Activated CD4-positive, alpha-beta T cell treated with anti-CD3 and anti-CD28 coated beads, Interleukin-2, amount 10 ng/mL, durations not matched to agents 7 days and 5 days (primary cell): ENCODE data around the gene GOLM1. TPM values are rescaled to one million over a fixed set of nuclear protein-coding genes. Genes with fewer than 3 reads are reported as not detected.

Experiments used
- CTCF ChIA-PET: fragments of 350-600 bp; sonication (Branson Sonifier 250); formaldehyde crosslinking; loops from one replicate; lab custom pipeline; 2021; ENCODE audit warnings: antibody characterized with exemption; lab: Charles Lee
- POLR2A ChIA-PET: fragments of 350-600 bp; sonication (Branson Sonifier 250); formaldehyde crosslinking; loops from one replicate; lab custom pipeline; 2021; ENCODE audit warnings: antibody characterized with exemption; lab: Charles Lee
- DNase-seq: peaks from one replicate; pipeline ENCODE4 v3.0.0-alpha.2; 2020
- H3K27ac Mint-ChIP-seq: one replicate; pipeline ENCODE4 v1.8.0; 2021; ENCODE audit warnings: mild to moderate bottlenecking, moderate library complexity, mixed read lengths
- H3K27me3 Mint-ChIP-seq: one replicate; pipeline ENCODE4 v1.8.0; 2021; ENCODE audit warnings: mixed read lengths
- H3K36me3 Mint-ChIP-seq: one replicate; pipeline ENCODE4 v1.8.0; 2021; ENCODE audit warnings: low read depth, mixed read lengths
- H3K4me1 Mint-ChIP-seq: one replicate; pipeline ENCODE4 v1.8.0; 2021; ENCODE audit warnings: mixed read lengths
- H3K4me3 Mint-ChIP-seq: one replicate; pipeline ENCODE4 v1.8.0; 2021; ENCODE audit warnings: mild to moderate bottlenecking, moderate library complexity, mixed read lengths
- H3K9me3 Mint-ChIP-seq: one replicate; pipeline ENCODE4 v1.8.0; 2021; ENCODE audit warnings: mixed read lengths
- total RNA-seq, 2 experiments: library from RNA; stranded (reverse); gene quantifications; one replicate each; pipeline ENCODE4 v1.2.3, GENCODE V29; 2021

Gene GOLM1
- total RNA-seq, 2 experiments from 2014 or later, result 0.87 to 1.0 TPM

DNA sequence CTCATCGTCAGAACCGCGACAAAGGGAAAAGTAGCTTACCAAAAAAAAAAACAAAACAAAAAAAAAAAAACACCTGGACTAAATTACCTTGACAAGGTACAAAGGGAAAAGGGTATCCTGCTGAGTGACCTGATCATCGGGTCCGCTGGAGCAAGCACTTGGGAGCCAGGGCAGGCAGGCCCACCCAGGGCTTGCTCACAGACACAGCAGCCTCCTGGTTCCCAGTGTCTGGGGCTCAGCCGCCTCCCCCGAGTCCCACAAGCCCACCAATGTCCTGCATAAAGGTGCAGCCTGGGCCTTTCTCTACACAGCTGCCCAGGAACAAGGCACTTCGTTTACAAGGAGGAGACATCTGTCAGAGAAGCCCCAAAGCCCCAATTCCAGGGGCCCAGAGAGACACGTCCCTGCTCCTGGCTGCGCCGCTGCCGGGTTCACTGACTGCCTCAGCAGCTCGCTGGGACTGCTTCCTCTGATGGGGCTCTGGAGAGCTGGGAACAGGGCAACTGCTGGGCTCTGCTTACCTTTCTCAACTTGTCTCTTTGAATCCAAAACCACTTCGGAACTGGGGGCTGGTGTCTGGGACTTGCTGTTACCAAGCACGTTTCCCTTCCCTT is 63.4 kb downstream of the GOLM1 start:
- H3K4me3 Mint-ChIP-seq, result no peak overlapping the region
- no peaks in the 10 kb centered on the region for H3K27me3 Mint-ChIP-seq
- ChIA-PET CTCF (no interaction called here), POLR2A (no interaction called here)
- no peaks in the 10 kb centered on the region for H3K9me3 Mint-ChIP-seq
- H3K36me3 Mint-ChIP-seq, result no peaks in the 10 kb centered on the region
- H3K27ac Mint-ChIP-seq, result no peak overlapping the region
- no peak for DNase-seq
- no peaks in the 10 kb centered on the region for H3K4me1 Mint-ChIP-seq

DNA sequence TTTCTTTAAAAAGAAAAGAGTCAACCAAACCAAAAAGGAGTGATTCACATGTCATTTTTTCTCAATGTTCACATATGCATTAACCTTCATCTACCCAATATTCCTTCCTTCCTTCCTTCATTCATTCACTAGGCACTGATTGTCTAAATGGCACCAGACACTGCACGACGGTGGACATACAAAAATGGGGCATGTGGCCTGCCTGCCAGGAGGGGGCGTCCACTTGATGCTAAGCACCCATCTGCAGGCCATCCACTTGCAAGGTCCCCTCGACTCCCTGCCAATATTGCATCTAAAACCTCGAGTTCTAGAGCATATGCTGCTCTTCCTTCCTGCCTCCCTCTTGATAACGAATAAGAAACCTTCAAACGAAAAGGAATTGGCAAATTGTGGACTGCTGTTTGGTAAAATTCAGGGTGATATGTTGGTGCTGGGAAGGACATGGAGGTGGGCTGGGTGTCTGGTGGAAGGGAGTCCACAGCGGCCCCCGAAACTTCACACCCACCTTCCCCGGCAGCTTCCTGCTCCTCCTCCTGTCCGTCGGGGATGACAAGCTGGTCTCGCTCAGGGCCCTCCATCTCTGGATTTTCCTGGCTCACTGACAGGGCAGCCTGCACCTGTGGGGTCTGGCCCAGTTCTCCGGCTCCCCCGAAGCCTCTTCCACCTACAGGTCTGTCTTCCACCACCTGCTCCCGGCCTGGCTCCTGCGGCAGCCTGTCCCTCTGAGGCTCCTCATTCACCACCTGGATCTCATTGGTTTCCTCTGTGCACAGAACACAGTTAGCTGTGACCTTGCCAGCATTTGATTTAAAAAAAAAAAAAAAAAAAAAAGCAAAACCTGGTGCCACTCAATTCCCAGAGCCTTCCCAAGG is 64.3 kb downstream of the GOLM1 start:
- Mint-ChIP-seq H3K9me3 (no peaks in the 10 kb centered on the region), H3K27me3 (no peaks in the 10 kb centered on the region), H3K36me3 (no peaks in the 10 kb centered on the region), H3K4me3 (no peak overlapping the region), H3K27ac (no peak overlapping the region), H3K4me1 (no peaks in the 10 kb centered on the region)
- POLR2A ChIA-PET, result no interaction called here
- DNase-seq, result no peak
- CTCF ChIA-PET, result no interaction called here

- Mint-ChIP-seq H3K27me3 (no peaks in the 10 kb centered on the region), H3K27ac (no peak overlapping the region), H3K9me3 (no peaks in the 10 kb centered on the region), H3K36me3 (peaks cover 44% of the 10 kb centered on the region), H3K4me3 (no peak overlapping the region), H3K4me1 (peaks cover 8% of the 10 kb centered on the region)
- POLR2A ChIA-PET, result no interaction called here
- no peak for DNase-seq
- CTCF ChIA-PET, result no interaction called here
Measured at GRCh38 chr9:86027767-86028166, 71.6 kb downstream of the GOLM1 start.

DNA sequence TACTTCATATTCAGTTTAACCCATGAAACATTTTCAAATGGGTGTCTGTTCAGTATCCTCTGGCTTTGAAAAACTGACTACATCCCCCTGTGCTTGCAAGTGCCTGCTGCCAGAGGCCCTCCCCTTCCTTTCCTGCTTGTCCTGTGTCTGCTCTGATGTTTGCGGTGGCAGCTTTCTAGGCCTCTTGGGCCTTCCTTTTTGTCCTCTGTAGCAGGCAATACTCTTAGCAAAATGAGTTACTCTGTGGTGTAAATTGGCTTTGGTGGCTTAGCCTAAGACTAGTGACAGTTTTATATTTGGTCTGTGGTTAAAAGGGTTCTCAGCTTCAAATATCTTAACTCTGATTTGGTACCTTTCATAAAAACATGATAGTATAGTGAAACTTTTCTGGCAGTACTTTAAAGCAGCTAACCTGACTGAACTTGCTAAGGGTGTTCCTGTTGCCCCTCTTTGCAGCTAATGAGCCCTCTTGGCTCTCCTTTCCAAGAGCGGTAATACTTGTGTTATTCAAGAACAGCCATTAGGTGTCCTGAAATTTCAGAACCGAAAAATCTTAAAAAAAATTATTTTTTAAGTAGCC is 76.6 kb downstream of the GOLM1 start:
- CTCF ChIA-PET, result no interaction called here
- Mint-ChIP-seq H3K9me3 (no peaks in the 10 kb centered on the region), H3K4me3 (no peak overlapping the region), H3K27ac (peak overlapping the region; percentile 81), H3K27me3 (no peaks in the 10 kb centered on the region), H3K36me3 (peaks cover 63% of the 10 kb centered on the region), H3K4me1 (peaks cover 26% of the 10 kb centered on the region)
- POLR2A ChIA-PET, result interaction anchor here (0.6 kb wide), 1 partner anchor 245 kb away, joined by 9 read pairs; no protein-coding TSS in a partner anchor
- peak; percentile 64 for DNase-seq

DNA sequence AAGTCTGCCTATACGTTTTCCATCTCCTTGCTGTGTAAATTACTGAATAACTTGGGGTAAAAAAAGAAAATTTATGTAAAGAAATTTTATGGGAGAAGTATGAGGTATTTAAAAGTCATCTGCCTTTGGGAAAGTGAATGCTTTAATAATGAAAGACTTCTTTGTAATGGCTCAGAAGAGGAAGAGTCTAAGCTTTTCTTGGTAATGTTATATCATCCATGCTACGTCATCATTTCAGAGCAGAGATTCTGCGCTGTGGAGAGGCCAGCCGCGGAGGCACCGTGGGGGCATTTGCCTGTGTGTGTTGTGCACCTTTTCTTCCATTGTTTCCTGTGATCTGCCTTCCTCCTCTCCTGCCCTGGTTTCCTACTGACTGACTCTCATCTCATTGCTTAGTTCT is 78.2 kb downstream of the GOLM1 start:
- POLR2A ChIA-PET, result no interaction called here
- Mint-ChIP-seq H3K9me3 (no peaks in the 10 kb centered on the region), H3K4me3 (no peak overlapping the region)

GRCh38 chr9:86020731-86021130 is 78.6 kb downstream of the GOLM1 start:
- no peak for DNase-seq
- POLR2A ChIA-PET, result no interaction called here
- H3K27ac Mint-ChIP-seq, result no peak overlapping the region
- H3K4me3 Mint-ChIP-seq, result no peak overlapping the region
- no peaks in the 10 kb centered on the region for H3K27me3 Mint-ChIP-seq
- peaks cover 26% of the 10 kb centered on the region for H3K4me1 Mint-ChIP-seq
- peaks cover 62% of the 10 kb centered on the region for H3K36me3 Mint-ChIP-seq
- no peaks in the 10 kb centered on the region for H3K9me3 Mint-ChIP-seq
- CTCF ChIA-PET, result no interaction called here

More for the DNA sequence above, 78.2 kb downstream of the GOLM1 start:
- Mint-ChIP-seq H3K27me3 (no peaks in the 10 kb centered on the region), H3K4me1 (peaks cover 26% of the 10 kb centered on the region), H3K27ac (peak overlapping the region; percentile 41), H3K36me3 (peaks cover 66% of the 10 kb centered on the region)
- CTCF ChIA-PET, result no interaction called here
- no peak for DNase-seq

GRCh38 chr9:86009133-86009532 is 90.2 kb downstream of the GOLM1 start:
- ChIA-PET POLR2A (no interaction called here), CTCF (interaction anchor here (0.6 to 1.1 kb wide), 4 partner anchors 29 to 253 kb away, joined by 3 to 5 read pairs (median 3); no protein-coding TSS in a partner anchor)
- Mint-ChIP-seq H3K4me1 (no peaks in the 10 kb centered on the region), H3K4me3 (no peak overlapping the region), H3K36me3 (peaks cover 50% of the 10 kb centered on the region), H3K27me3 (no peaks in the 10 kb centered on the region), H3K27ac (no peak overlapping the region), H3K9me3 (peaks cover 5% of the 10 kb centered on the region)
- no peak for DNase-seq

DNA sequence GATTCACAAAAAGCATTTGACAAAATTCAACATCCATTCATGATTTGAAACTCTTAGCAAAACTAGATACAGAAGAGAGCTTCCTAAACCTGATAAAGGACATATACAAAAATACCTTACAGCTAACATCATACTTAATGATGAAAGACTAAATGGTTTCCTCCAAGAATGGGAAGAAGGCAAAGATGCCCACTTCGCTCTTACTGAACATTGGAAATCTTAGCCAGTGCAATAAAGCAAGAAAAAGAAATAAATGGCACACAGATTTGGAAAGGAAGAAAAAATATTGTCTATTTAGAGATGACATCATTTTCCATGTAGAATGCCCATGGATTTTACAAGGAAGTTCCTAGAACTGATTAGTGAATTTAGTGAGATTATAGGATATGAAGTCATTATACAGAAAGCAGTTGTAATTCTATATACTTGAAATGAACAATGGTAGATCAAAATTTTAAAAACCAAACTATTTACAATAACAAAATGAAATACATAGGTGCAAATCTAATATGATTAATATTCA is 94.0 kb downstream of the GOLM1 start:
- Mint-ChIP-seq H3K27ac (no peak overlapping the region), H3K9me3 (peaks cover 5% of the 10 kb centered on the region), H3K36me3 (peaks cover 73% of the 10 kb centered on the region), H3K27me3 (no peaks in the 10 kb centered on the region), H3K4me3 (no peak overlapping the region), H3K4me1 (no peaks in the 10 kb centered on the region)
- POLR2A ChIA-PET, result no interaction called here
- CTCF ChIA-PET, result no interaction called here
- DNase-seq, result no peak

GRCh38 chr9:85995599-85995998 is 103.8 kb downstream of the GOLM1 start:
- Mint-ChIP-seq H3K4me1 (no peaks in the 10 kb centered on the region), H3K27me3 (no peaks in the 10 kb centered on the region), H3K27ac (no peak overlapping the region), H3K36me3 (peaks cover 40% of the 10 kb centered on the region), H3K9me3 (no peaks in the 10 kb centered on the region), H3K4me3 (no peak overlapping the region)
- DNase-seq, result no peak
- ChIA-PET POLR2A (no interaction called here), CTCF (interaction anchor here (0.6 kb wide), 1 partner anchor 11 kb away, joined by 7 read pairs; no protein-coding TSS in a partner anchor)

- ChIA-PET CTCF (interaction anchor here (0.6 kb wide), 1 partner anchor 11 kb away, joined by 7 read pairs; no protein-coding TSS in a partner anchor), POLR2A (no interaction called here)
- H3K4me1 Mint-ChIP-seq, result no peaks in the 10 kb centered on the region
- no peak overlapping the region for H3K4me3 Mint-ChIP-seq
- H3K9me3 Mint-ChIP-seq, result no peaks in the 10 kb centered on the region
- H3K27ac Mint-ChIP-seq, result no peak overlapping the region
- no peaks in the 10 kb centered on the region for H3K27me3 Mint-ChIP-seq
- no peak for DNase-seq
- peaks cover 36% of the 10 kb centered on the region for H3K36me3 Mint-ChIP-seq
Measured at GRCh38 chr9:85995097-85995496, 104.3 kb downstream of the GOLM1 start.

GRCh38 chr9:85994191-85994590 is 105.2 kb downstream of the GOLM1 start:
- POLR2A ChIA-PET, result no interaction called here
- CTCF ChIA-PET, result no interaction called here
- no peaks in the 10 kb centered on the region for H3K4me1 Mint-ChIP-seq
- H3K27me3 Mint-ChIP-seq, result no peaks in the 10 kb centered on the region
- no peak for DNase-seq
- no peak overlapping the region for H3K4me3 Mint-ChIP-seq
- peaks cover 36% of the 10 kb centered on the region for H3K36me3 Mint-ChIP-seq
- H3K27ac Mint-ChIP-seq, result no peak overlapping the region
- H3K9me3 Mint-ChIP-seq, result no peaks in the 10 kb centered on the region

DNA sequence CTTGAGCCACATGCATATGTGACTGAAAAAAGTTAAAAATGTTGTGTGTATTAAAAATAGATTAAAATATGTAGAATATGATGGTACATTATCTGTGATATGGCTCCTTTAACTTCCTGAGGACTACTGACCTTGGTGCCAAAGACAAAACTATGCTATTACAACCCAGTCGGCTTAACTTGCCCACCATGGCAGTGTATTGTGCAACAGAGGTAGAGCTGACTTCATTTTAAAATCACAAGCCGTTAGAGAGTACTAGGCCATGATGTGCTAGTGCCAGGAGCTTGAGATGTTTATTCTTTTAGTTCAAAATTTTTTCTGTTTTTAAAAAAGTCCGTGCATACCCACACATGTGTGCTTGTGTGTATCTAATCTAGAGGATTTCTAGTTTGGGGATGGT is 112.1 kb downstream of the GOLM1 start:
- Mint-ChIP-seq H3K27me3 (no peaks in the 10 kb centered on the region), H3K9me3 (no peaks in the 10 kb centered on the region), H3K27ac (no peak overlapping the region), H3K36me3 (peaks cover 51% of the 10 kb centered on the region), H3K4me1 (no peaks in the 10 kb centered on the region), H3K4me3 (no peak overlapping the region)
- ChIA-PET CTCF (no interaction called here), POLR2A (no interaction called here)
- DNase-seq, result no peak

GRCh38 chr9:85984457-85984856 is 114.9 kb downstream of the GOLM1 start:
- no peak for DNase-seq
- ChIA-PET POLR2A (no interaction called here), CTCF (no interaction called here)
- no peaks in the 10 kb centered on the region for H3K4me1 Mint-ChIP-seq
- H3K27me3 Mint-ChIP-seq, result no peaks in the 10 kb centered on the region
- peaks cover 62% of the 10 kb centered on the region for H3K36me3 Mint-ChIP-seq
- H3K9me3 Mint-ChIP-seq, result no peaks in the 10 kb centered on the region
- H3K27ac Mint-ChIP-seq, result no peak overlapping the region
- no peak overlapping the region for H3K4me3 Mint-ChIP-seq
